K562 (cell line): ENCODE data around the gene TMEFF2. TPM values are rescaled to one million over a fixed set of nuclear protein-coding genes. Genes with fewer than 3 reads are reported as not detected.

Source experiments
- ARID2 ChIP-seq: fragments of 450-650 bp; IDR thresholded peaks from 2 replicates; pipeline ENCODE4 v1.6.1; 2017; ENCODE audit warnings: antibody characterized with exemption, mild to moderate bottlenecking
- CC2D1A ChIP-seq: fragments of 450-650 bp; IDR thresholded peaks from 2 replicates; pipeline ENCODE4 v1.6.1; 2017; ENCODE audit warnings: mild to moderate bottlenecking
- ESRRB ChIP-seq: fragments of 250-450 bp; sonication (Bioruptor Pico); IDR thresholded peaks from 2 replicates; pipeline ENCODE4 v1.5.0; 2020; ENCODE audit warnings: mild to moderate bottlenecking, moderate library complexity, borderline replicate concordance
- RAD21 ChIP-seq, 2 experiments: fragments of 250-450 bp in 1 of 2; fragments of 450-650 bp in 1 of 2; sonication (Bioruptor Pico) in 1 of 2; formaldehyde crosslinking in 1 of 2; IDR thresholded peaks in 1 of 2; conservative IDR thresholded peaks in 1 of 2; 2 replicates each; pipeline versions ENCODE4 v1.4.0 to v1.8.0; 2020 to 2022; ENCODE audit warnings: mild to moderate bottlenecking in 2 of 2, moderate library complexity in 1 of 2
- SMC3 ChIP-seq: conservative IDR thresholded peaks from 2 replicates; pipeline ENCODE4 v1.6.1; 2011; ENCODE audit warnings: low read depth, low read length, improper control_type of control experiment; ENCODE audit not compliant: insufficient read depth
- ZNF639 ChIP-seq, 2 experiments: fragments of 200-800 bp in 1 of 2; sonication (Bioruptor generic) in 1 of 2; sonication (generic) in 1 of 2; formaldehyde crosslinking in 1 of 2; IDR thresholded peaks in 1 of 2; conservative IDR thresholded peaks in 1 of 2; 2 replicates each; pipeline versions ENCODE4 v1.5.0 to v1.6.1; 2016 to 2020; ENCODE audit warnings: missing compliant biosample characterization in 1 of 2, missing genetic modification characterization in 1 of 2, missing genetic modification reagents in 1 of 2
- polyA plus RNA-seq, 8 experiments: library from polyadenylated mRNA; depleted of rRNA in 4 of 8; stranded (reverse) in 5 of 8; unstranded in 3 of 8; fragments of >200 nt; fragmentation: Nextera tagmentation in 2 of 8; fragmentation: Illumina TruSeq in 1 of 8; extraction: Ambion mirVana in 2 of 8; extraction: Trizol in 1 of 8; gene quantifications; 2 replicates each; pipeline versions ENCODE4 v1.2.1 to v1.2.3, GENCODE V29; 2011 to 2014; ENCODE audit warnings: inconsistent platforms in 1 of 8, missing spikeins in 1 of 8
- total RNA-seq, 7 experiments: library from RNA; depleted of rRNA in 6 of 7; stranded (reverse); fragments of >200 nt in 6 of 7; fragmentation: Illumina TruSeq in 2 of 7; extraction: Trizol in 2 of 7; gene quantifications; 2 replicates each; pipeline versions ENCODE4 v1.2.1 to v1.2.3, GENCODE V29; 2011 to 2021; ENCODE audit warnings: low replicate concordance in 1 of 7
- TF ChIP-seq, protein P1 (sequence below): fragments of 450-650 bp; formaldehyde crosslinking; IDR thresholded peaks from 2 replicates; pipeline ENCODE4 v1.4.0; 2020; ENCODE audit warnings: mild to moderate bottlenecking, moderate library complexity

Gene TMEFF2
- total and polyA plus RNA-seq, 9 of the 15 experiments (the other 6 are each of a cell fraction or from before 2014, with no cell fraction given): 1.4 TPM; not detected in 8

DNA sequence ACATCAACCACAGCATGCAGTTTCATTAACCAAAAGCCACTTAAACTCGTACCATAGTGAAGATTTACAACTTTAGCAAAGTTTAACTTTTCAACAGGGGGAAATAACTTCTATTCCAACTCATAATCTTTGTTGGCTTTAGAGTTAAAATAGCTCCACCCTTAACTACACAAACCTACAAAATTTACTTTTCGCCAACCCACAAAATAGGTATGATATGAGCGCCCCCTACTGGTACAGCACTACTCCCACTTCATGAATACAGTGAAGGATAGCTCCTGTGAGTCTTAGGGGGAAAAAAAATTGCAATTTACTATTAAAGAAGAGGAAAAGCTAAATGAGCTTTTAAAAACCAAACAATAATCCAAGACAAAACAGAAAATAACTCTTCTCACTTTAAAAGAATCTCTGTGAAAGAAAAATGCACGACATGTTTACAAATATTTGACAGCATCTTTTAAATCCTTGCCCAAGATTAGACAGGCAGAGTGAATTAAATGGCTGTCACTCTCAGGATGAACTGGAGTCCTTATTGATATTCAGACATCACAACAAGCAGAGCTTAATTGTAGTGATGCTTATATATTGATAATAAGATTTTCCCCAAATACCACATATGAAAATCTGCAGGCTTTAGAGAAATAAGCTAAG is 32.2 kb downstream of the TMEFF2 start (continued):
- TF ChIP-seq, protein P1, sequence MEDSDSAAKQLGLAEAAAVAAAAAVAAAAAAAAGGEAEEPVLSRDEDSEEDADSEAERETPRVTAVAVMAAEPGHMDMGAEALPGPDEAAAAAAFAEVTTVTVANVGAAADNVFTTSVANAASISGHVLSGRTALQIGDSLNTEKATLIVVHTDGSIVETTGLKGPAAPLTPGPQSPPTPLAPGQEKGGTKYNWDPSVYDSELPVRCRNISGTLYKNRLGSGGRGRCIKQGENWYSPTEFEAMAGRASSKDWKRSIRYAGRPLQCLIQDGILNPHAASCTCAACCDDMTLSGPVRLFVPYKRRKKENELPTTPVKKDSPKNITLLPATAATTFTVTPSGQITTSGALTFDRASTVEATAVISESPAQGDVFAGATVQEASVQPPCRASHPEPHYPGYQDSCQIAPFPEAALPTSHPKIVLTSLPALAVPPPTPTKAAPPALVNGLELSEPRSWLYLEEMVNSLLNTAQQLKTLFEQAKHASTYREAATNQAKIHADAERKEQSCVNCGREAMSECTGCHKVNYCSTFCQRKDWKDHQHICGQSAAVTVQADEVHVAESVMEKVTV (CRISPR knock-in tag): peak; percentile 83
- peak; percentile 79 for TF ChIP-seq SMC3
- no peak for TF ChIP-seq ZNF639 (CRISPR knock-in tag; conservative IDR thresholded peaks at IDR 0.05 in 1 of 2, IDR thresholded peaks at IDR 0.05 in 1 of 2)
- no peak for TF ChIP-seq ESRRB (CRISPR knock-in tag)
- TF ChIP-seq ARID2: peak; percentile 71; the same call in 1 of the 2 replicates
- TF ChIP-seq RAD21 (CRISPR knock-in tag; conservative IDR thresholded peaks at IDR 0.05 in 1 of 2, IDR thresholded peaks at IDR 0.05 in 1 of 2): peak; percentile 91 to 92
- peak; percentile 40; the same call in 1 of the 2 replicates for TF ChIP-seq CC2D1A
